Spleen (tissue), 11 donors: ENCODE measurements around the gene C5. TPM values are rescaled to one million over a fixed set of nuclear protein-coding genes. Genes with fewer than 3 reads are reported as not detected.
A peak's percentile ranks its signal among the peaks of the same experiment; 100 is the strongest.

Experiments used
- DNase-seq: peaks from one replicate; pipeline ENCODE4 v3.0.0-alpha.2; 2020
- H3K27ac ChIP-seq, 8 donors: fragments of 200-600 bp; sonication (generic) in 7 of 8; 1 replicate in 4 of 8; 2 replicates in 4 of 8; pipeline versions ENCODE4 v1.5.0 to v1.8.0; 2016 to 2021; ENCODE audit warnings: inconsistent platforms in 4 of 8, mild to moderate bottlenecking in 4 of 8, moderate library complexity in 1 of 8
- H3K27me3 ChIP-seq, 7 donors: fragments of 200-600 bp; sonication (generic) in 6 of 7; replicated peaks in 1 of 7; 1 replicate in 4 of 7; 2 replicates in 3 of 7; pipeline versions ENCODE4 v1.5.0 to v1.8.0; 2016 to 2021; ENCODE audit warnings: inconsistent platforms in 3 of 7, mild to moderate bottlenecking in 1 of 7
- H3K36me3 ChIP-seq, 6 donors: fragments of 200-600 bp; sonication (generic) in 5 of 6; 1 replicate in 4 of 6; 2 replicates in 2 of 6; pipeline versions ENCODE4 v1.5.0 to v1.8.0; 2016 to 2021; ENCODE audit warnings: inconsistent platforms in 2 of 6
- H3K4me1 ChIP-seq, 6 donors: fragments of 200-600 bp; sonication (generic) in 5 of 6; 1 replicate in 3 of 6; 2 replicates in 3 of 6; pipeline versions ENCODE4 v1.5.0 to v1.8.0; 2016 to 2021; ENCODE audit warnings: inconsistent platforms in 3 of 6
- H3K4me3 ChIP-seq, 8 donors: fragments of 200-600 bp; sonication (generic) in 7 of 8; 1 replicate in 4 of 8; 2 replicates in 4 of 8; pipeline versions ENCODE4 v1.5.0 to v1.8.0; 2016 to 2021; ENCODE audit warnings: inconsistent platforms in 4 of 8, mild to moderate bottlenecking in 4 of 8, moderate library complexity in 2 of 8
- H3K9me3 ChIP-seq, 8 donors: fragments of 200-600 bp; sonication (generic) in 7 of 8; 1 replicate in 4 of 8; 2 replicates in 4 of 8; pipeline versions ENCODE4 v1.5.0 to v1.8.0; 2016 to 2021; ENCODE audit warnings: inconsistent platforms in 4 of 8
- POLR2A ChIP-seq, 3 donors: fragments of 450-650 bp; IDR thresholded peaks; one replicate each; pipeline ENCODE4 v1.5.1; 2017; ENCODE audit warnings: antibody characterized with exemption in 3 of 3, mild to moderate bottlenecking in 1 of 3
- POLR2AphosphoS5 ChIP-seq, 3 donors: sonication (generic); formaldehyde crosslinking; IDR thresholded peaks; one replicate each; pipeline ENCODE4 v1.5.1; 2017; ENCODE audit warnings: antibody characterized with exemption in 3 of 3
- WGBS, 5 donors: extraction: QIAGEN DNeasy Blood & Tissue Kit in 3 of 5; methylation state at CpG; one replicate each; pipeline versions ENCODE4 v1.1.5 to v1.1.7; 2013 to 2018; 5-methylcytosine and 5-hydroxymethylcytosine counted together
- intact Hi-C: fragments of 100-400 bp; cut with DNase I; formaldehyde crosslinking; loops from one replicate; pipeline ENCODE4 v1.15.0; 2023; ENCODE audit warnings: low total_unique reads
- polyA plus RNA-seq, 3 donors: library from polyadenylated mRNA; stranded (reverse); fragments of 200-250 nt; gene quantifications; one replicate each; pipeline ENCODE4 v1.2.1, GENCODE V29; 2013
- total RNA-seq, 7 donors: library from RNA; depleted of rRNA in 3 of 7; stranded (reverse); fragments of >200 nt in 3 of 7; fragmentation: NEBNext Ultra II Directional in 4 of 7; extraction: Animal tissue kit (Norgen Biotek cat#: 25700) in 4 of 7; gene quantifications; one replicate each; pipeline versions ENCODE4 v1.1.0 to v1.2.1, GENCODE V29; 2016 to 2021
- TF ChIP-seq, protein P1 (sequence below), 11 experiments: fragments of 200-600 bp in 7 of 11; fragments of 450-650 bp in 4 of 11; sonication (generic) in 4 of 11; IDR thresholded peaks in 8 of 11; conservative IDR thresholded peaks in 3 of 11; 1 replicate in 7 of 11; 2 replicates in 4 of 11; pipeline versions ENCODE4 v1.4.0 to v1.8.0; 2016 to 2021; ENCODE audit warnings: antibody characterized with exemption in 11 of 11, inconsistent platforms in 4 of 11, mild to moderate bottlenecking in 1 of 11
- donor health status: healthy with polysubstance abuse.
- donor health status: DM: no; HTN: no; CAD: no; lungs with moderate emphysema.
- donor health status: DM: no; HTN: no; CAD: no.
- donor health status: Bipolar disorder and iron deficiency.
- donor health status: healthy.
- donor health status: DM: no; HTN: no; CAD: no.
- donor health status: DM: yes; HTN: yes; CAD: no.

Gene C5
- total and polyA plus RNA-seq, 10 donors: 1.2 to 10.4 (median 2.9) TPM

GRCh38 chr9:120915854-120916470, 134.1 kb downstream of the C5 start:
- DNase-seq: no peak
- peaks cover 6 to 84% (median 47%) of the 10 kb centered on the region in 6 donors for H3K4me1 ChIP-seq

GRCh38 chr9:120914953-120915352, 135.1 kb downstream of the C5 start:
- Histone ChIP-seq H3K27me3 (no peaks in the 10 kb centered on the region), H3K36me3 (peaks cover 0 to 80% (median 27%) of the 10 kb centered on the region in 6 donors), H3K4me1 (peaks cover 6 to 84% (median 45%) of the 10 kb centered on the region in 6 donors), H3K27ac (peak overlapping the region in 1 of 8 donors; percentile 26), H3K9me3 (peaks cover 0 to 3% (median 0%) of the 10 kb centered on the region in 8 donors), H3K4me3 (no peak overlapping the region)
- intact Hi-C loops: no loop called here
- DNase-seq: no peak
- WGBS, 5 donors: 87 to 95% (median 94%) methylated on average over 6 of the region's 6 CpGs
- TF ChIP-seq POLR2A (IDR thresholded peaks at IDR 0.05): no peak

More at GRCh38 chr9:120915854-120916470, 134.1 kb downstream of the C5 start:
- TF ChIP-seq POLR2AphosphoS5 (IDR thresholded peaks at IDR 0.05): no peak
- TF ChIP-seq, protein P1, sequence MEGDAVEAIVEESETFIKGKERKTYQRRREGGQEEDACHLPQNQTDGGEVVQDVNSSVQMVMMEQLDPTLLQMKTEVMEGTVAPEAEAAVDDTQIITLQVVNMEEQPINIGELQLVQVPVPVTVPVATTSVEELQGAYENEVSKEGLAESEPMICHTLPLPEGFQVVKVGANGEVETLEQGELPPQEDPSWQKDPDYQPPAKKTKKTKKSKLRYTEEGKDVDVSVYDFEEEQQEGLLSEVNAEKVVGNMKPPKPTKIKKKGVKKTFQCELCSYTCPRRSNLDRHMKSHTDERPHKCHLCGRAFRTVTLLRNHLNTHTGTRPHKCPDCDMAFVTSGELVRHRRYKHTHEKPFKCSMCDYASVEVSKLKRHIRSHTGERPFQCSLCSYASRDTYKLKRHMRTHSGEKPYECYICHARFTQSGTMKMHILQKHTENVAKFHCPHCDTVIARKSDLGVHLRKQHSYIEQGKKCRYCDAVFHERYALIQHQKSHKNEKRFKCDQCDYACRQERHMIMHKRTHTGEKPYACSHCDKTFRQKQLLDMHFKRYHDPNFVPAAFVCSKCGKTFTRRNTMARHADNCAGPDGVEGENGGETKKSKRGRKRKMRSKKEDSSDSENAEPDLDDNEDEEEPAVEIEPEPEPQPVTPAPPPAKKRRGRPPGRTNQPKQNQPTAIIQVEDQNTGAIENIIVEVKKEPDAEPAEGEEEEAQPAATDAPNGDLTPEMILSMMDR (IDR thresholded peaks at IDR 0.05 in 8 of 11, conservative IDR thresholded peaks at IDR 0.05 in 3 of 11): no peak
- no peak for TF ChIP-seq POLR2A (IDR thresholded peaks at IDR 0.05)
- peak overlapping the region in 5 of 8 donors; percentile 3 to 96 (median 92) for H3K27ac ChIP-seq
- intact Hi-C loops: no loop called here
- H3K27me3 ChIP-seq: no peaks in the 10 kb centered on the region
- 54 to 61% (median 58%) methylated on average over 5 of the region's 5 CpGs for WGBS, 5 donors
- peaks cover 0 to 3% (median 0%) of the 10 kb centered on the region in 8 donors for H3K9me3 ChIP-seq
- H3K36me3 ChIP-seq: peaks cover 0 to 72% (median 21%) of the 10 kb centered on the region in 6 donors
- no peak overlapping the region for H3K4me3 ChIP-seq

- H3K36me3 ChIP-seq: peaks cover 0 to 81% (median 30%) of the 10 kb centered on the region in 6 donors
- no peak overlapping the region for H3K4me3 ChIP-seq
Measured at GRCh38 chr9:120914396-120914795, 135.7 kb downstream of the C5 start.

DNA sequence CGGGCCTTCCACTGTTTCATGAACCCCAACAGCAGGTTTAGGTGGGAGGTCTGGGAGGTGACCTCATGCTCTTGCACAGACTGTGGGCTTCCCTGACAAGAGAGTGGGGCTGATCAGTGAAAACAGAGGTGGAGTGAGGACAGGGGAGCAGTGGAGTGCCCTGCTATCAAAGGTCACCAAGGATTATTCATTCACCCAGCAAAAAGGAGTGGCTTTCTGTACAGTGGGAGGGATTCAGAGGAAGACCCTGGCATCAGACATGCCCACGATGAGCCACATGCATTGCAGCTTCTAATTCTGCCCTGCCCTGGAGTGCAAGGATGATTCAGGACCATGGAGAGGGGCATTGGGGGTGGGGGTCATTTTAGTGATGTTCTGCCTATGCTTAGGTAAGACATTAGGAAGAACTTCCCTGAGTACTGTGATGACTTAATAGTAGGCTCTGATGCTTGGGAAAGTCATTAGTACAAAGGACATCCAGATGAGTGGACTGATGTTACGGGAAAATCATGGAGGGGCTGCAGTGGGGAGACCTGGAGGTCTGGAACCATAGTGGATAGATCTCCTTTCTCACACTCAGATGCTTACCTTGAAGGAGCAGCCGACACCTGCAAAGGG, 136.3 kb downstream of the C5 start:
- intact Hi-C loops: no loop called here
- H3K27me3 ChIP-seq: no peaks in the 10 kb centered on the region
- peaks cover 0 to 3% (median 0%) of the 10 kb centered on the region in 8 donors for H3K9me3 ChIP-seq
- no peak overlapping the region for H3K27ac ChIP-seq
- H3K36me3 ChIP-seq: peaks cover 0 to 83% (median 36%) of the 10 kb centered on the region in 6 donors
- H3K4me3 ChIP-seq: no peak overlapping the region
- no peak for TF ChIP-seq POLR2A (IDR thresholded peaks at IDR 0.05)
- TF ChIP-seq, protein P1 (IDR thresholded peaks at IDR 0.05 in 8 of 11, conservative IDR thresholded peaks at IDR 0.05 in 3 of 11): no peak
- H3K4me1 ChIP-seq: peaks cover 2 to 82% (median 39%) of the 10 kb centered on the region in 6 donors
- no peak for DNase-seq
- 89 to 100% (median 93%) methylated on average over 3 to 4 of the region's 4 CpGs for WGBS, 5 donors

More at GRCh38 chr9:120914396-120914795, 135.7 kb downstream of the C5 start:
- peaks cover 6 to 84% (median 45%) of the 10 kb centered on the region in 6 donors for H3K4me1 ChIP-seq
- no peak for DNase-seq
- TF ChIP-seq, protein P1 (IDR thresholded peaks at IDR 0.05 in 8 of 11, conservative IDR thresholded peaks at IDR 0.05 in 3 of 11): no peak
- no peak for TF ChIP-seq POLR2A (IDR thresholded peaks at IDR 0.05)
- no peak for TF ChIP-seq POLR2AphosphoS5 (IDR thresholded peaks at IDR 0.05)
- no peaks in the 10 kb centered on the region for H3K27me3 ChIP-seq
- 92 to 99% (median 93%) methylated on average over 2 to 3 of the region's 3 CpGs for WGBS, 5 donors
- peaks cover 0 to 3% (median 0%) of the 10 kb centered on the region in 8 donors for H3K9me3 ChIP-seq
- intact Hi-C loops: no loop called here
- peak overlapping the region in 1 of 8 donors; percentile 26 for H3K27ac ChIP-seq
